Dermis blood vessel endothelial cell (primary cell): ENCODE data around the gene SLC5A5. TPM values are rescaled to one million over a fixed set of nuclear protein-coding genes. Genes with fewer than 3 reads are reported as not detected.

Experiments used
- DNase-seq: peaks from one replicate; pipeline ENCODE4 v3.0.0; 2010
- total RNA-seq: library from RNA; depleted of rRNA; stranded (reverse); fragments of >200 nt; gene quantifications from 2 replicates; pipeline ENCODE4 v1.2.3, GENCODE V29; 2014

Gene SLC5A5
- total RNA-seq, 1 donor from 2014 or later = not detected

GRCh38 chr19:17926044-17926443 is 54.3 kb downstream of the SLC5A5 start:
- DNase-seq = no peak

- no peak for DNase-seq
Observed at GRCh38 chr19:17929056-17929455, 57.3 kb downstream of the SLC5A5 start.

- DNase-seq = peak; percentile 34
Observed at GRCh38 chr19:17931532-17932191, 59.9 kb downstream of the SLC5A5 start.

- DNase-seq = peak; percentile 94
Observed at GRCh38 chr19:17932485-17933338, 61.0 kb downstream of the SLC5A5 start, which contains the start of gene CCDC124. TSS of gene CCDC124 (plus strand) at chr19:17933015. CDS start at chr19:17936421, 3,406 bp downstream.

GRCh38 chr19:17933414-17934129 is 61.8 kb downstream of the SLC5A5 start:
- peak; percentile 17 for DNase-seq

- DNase-seq = no peak
Observed at GRCh38 chr19:17936379-17936778, 64.6 kb downstream of the SLC5A5 start.

- DNase-seq = no peak
Observed at GRCh38 chr19:17937371-17937900, 65.7 kb downstream of the SLC5A5 start.

GRCh38 chr19:17938092-17938845 is 66.5 kb downstream of the SLC5A5 start:
- peak; percentile 85 for DNase-seq

GRCh38 chr19:17942181-17942580 is 70.4 kb downstream of the SLC5A5 start:
- no peak for DNase-seq

GRCh38 chr19:17942582-17943273 is 71.0 kb downstream of the SLC5A5 start:
- no peak for DNase-seq

GRCh38 chr19:17943274-17944221 is 71.8 kb downstream of the SLC5A5 start:
- DNase-seq = no peak

GRCh38 chr19:17944301-17944700 is 72.6 kb downstream of the SLC5A5 start:
- peak; percentile 51 for DNase-seq

Other genes starting within 250 kb of the SLC5A5 start
- gene UNC13A, start 183.6 kb upstream of the SLC5A5 start, total RNA-seq = under 0.01 and 0.09 TPM in 2 replicates
- gene MAP1S, start 152.5 kb upstream of the SLC5A5 start, total RNA-seq = 47.8 and 81.4 TPM in 2 replicates
- 0.51 and 0.56 TPM in 2 replicates for gene FCHO1, start 120.5 kb upstream of the SLC5A5 start, total RNA-seq
- gene B3GNT3, start 76.8 kb upstream of the SLC5A5 start, total RNA-seq = 0.42 TPM in 1 of 2 replicates, not detected in the other
- gene INSL3, start 50.4 kb upstream of the SLC5A5 start, total RNA-seq = not detected in 2 replicates
- gene JAK3, start 24.0 kb upstream of the SLC5A5 start, total RNA-seq = 3.2 and 4.1 TPM in 2 replicates
- 793 and 1,347 TPM in 2 replicates for gene RPL18A, start 12.0 kb upstream of the SLC5A5 start, total RNA-seq
- 24.8 and 58.4 TPM in 2 replicates for gene CCDC124, start 61.1 kb downstream of the SLC5A5 start, total RNA-seq
- gene KCNN1, start 95.2 kb downstream of the SLC5A5 start, total RNA-seq = under 0.01 and 0.42 TPM in 2 replicates
- gene ARRDC2, start 136.2 kb downstream of the SLC5A5 start, total RNA-seq = 68.7 and 107 TPM in 2 replicates
- gene IL12RB1, start 215.0 kb downstream of the SLC5A5 start, total RNA-seq = 0.34 and 0.74 TPM in 2 replicates
- 2.2 and 3.7 TPM in 2 replicates for gene MAST3, start 225.8 kb downstream of the SLC5A5 start, total RNA-seq